Fibroblast of mammary gland (primary cell): Measurements from ENCODE around the gene SLIT1.

Source experiments
- DNase-seq: peaks from one replicate; pipeline ENCODE4 v3.0.0-alpha.2; 2010; ENCODE audit warnings: low read depth
- H3K4me3 ChIP-seq: 2 replicates; pipeline ENCODE4 v1.5.1; 2011; ENCODE audit warnings: low read depth, mild to moderate bottlenecking, low read length, moderate library complexity; ENCODE audit not compliant: control insufficient read depth
- TF ChIP-seq, protein P1 (sequence below): conservative IDR thresholded peaks from 2 replicates; pipeline ENCODE4 v1.5.1; 2011; ENCODE audit warnings: low read depth, low read length, inconsistent platforms; ENCODE audit not compliant: control insufficient read depth, insufficient read depth

SLIT1 gene

DNA sequence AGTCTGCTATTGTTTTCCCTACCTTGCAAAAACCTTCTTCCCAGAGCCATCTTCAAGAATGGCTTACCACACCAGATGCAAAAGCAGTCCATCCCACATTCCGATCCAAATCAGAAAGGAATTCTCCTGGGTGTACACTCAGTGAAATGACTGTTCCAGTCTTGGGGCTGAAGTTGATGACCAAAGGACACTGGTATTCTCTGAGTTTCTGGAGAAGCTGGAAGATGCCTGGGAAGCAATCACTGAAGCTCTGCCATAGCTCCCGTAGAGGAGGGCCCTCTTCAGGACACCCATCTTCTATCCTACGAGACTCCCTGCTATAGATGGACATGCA is 197.9 kb downstream of the SLIT1 start:
- DNase-seq = peak; percentile 20
- H3K4me3 ChIP-seq = no peak overlapping the region
- TF ChIP-seq, protein P1, sequence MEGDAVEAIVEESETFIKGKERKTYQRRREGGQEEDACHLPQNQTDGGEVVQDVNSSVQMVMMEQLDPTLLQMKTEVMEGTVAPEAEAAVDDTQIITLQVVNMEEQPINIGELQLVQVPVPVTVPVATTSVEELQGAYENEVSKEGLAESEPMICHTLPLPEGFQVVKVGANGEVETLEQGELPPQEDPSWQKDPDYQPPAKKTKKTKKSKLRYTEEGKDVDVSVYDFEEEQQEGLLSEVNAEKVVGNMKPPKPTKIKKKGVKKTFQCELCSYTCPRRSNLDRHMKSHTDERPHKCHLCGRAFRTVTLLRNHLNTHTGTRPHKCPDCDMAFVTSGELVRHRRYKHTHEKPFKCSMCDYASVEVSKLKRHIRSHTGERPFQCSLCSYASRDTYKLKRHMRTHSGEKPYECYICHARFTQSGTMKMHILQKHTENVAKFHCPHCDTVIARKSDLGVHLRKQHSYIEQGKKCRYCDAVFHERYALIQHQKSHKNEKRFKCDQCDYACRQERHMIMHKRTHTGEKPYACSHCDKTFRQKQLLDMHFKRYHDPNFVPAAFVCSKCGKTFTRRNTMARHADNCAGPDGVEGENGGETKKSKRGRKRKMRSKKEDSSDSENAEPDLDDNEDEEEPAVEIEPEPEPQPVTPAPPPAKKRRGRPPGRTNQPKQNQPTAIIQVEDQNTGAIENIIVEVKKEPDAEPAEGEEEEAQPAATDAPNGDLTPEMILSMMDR = no peak

DNA sequence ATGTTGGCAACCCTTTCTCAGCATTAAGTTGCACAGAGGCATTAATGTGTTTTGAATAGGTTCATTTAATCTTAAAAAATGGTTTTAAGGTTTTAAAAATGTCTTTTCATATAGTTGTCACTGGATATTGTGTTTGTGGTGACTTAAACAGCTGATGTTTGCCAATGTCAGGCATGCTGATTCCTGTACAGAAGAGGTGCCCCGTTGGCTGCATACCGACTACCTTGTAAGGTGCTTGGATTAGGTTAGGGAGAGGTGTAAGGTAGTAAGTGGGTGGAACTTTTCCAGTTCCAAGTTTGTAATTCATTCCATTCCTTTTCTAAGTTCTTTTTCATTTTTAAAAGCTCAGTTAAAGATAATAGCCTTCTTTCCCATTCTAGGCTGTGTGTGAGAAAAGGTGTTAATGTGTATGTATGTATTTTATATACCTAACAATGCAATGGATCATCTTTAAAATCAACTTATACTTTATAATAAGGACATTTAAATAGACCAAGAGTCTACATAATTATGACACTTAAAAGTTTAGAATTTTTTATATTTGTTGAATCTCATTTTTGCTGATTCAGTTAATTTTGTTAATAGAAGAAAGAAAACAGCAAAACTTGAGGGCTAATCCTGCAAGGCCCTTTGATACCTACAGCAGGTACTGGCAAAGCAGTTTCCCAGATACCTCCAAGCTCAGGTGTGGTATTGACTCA is 198.5 kb downstream of the SLIT1 start:
- no peak overlapping the region for H3K4me3 ChIP-seq
- TF ChIP-seq, protein P1 = no peak
- DNase-seq = no peak

DNA sequence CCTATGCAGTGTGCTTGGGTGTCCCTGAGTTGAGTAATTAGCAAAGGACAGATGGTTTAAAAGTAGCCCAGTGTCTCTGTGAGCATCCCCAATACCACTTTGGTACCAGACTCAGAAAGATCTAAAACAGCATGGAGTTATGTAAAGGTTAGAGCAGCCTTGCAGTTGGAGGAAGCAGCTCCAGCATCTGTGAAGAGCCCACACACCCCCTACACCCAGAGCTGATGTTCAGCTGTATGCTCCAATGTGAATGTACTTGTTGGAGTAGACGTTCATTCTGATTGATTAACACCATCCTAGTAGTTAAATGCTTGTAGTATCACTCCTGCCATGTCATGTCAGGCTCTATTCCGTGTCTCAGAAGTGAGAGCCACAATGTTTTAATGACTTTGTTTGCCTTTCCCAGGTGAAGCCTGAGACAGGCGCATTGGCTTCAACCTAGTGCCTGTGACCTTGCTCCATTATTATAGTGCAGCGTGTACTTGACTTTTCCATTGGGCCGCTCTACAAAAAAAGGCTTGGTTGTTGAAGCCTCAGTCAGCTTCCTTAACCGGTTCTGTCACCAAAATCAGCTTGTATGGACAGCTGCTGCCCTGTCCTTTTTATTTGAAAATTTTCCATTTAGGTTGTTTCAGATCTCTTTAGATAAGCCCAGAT is 199.4 kb downstream of the SLIT1 start:
- H3K4me3 ChIP-seq = no peak overlapping the region
- DNase-seq = no peak
- TF ChIP-seq, protein P1 = no peak

DNA sequence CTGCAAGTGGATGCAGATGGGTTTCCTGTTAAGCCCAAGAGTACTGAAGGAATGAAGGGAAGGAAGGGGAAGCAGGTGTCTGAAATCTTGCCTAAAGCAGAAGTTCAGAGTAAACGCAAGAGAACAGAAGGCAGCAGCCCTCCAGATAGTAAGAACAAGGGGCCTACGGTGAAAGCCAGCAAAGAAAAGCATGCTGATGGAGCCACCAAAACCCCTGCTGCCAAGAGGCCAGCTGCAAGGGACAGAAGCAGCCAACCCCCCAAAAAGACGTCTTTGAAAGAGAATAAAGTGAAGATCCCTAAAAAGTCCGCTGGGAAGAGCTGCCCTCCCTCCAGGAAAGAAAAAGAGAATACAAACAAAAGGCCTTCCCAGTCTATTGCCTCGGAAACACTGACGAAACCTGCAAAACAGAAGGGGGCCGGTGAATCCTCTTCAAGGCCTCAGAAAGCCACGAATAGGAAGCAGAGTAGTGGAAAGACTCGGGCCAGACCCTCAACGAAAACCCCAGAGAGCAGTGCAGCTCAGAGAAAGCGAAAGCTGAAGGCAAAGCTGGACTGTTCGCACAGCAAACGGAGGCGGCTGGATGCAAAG is 201.1 kb downstream of the SLIT1 start:
- no peak overlapping the region for H3K4me3 ChIP-seq
- DNase-seq = peak; percentile 8
- TF ChIP-seq, protein P1 = no peak

DNA sequence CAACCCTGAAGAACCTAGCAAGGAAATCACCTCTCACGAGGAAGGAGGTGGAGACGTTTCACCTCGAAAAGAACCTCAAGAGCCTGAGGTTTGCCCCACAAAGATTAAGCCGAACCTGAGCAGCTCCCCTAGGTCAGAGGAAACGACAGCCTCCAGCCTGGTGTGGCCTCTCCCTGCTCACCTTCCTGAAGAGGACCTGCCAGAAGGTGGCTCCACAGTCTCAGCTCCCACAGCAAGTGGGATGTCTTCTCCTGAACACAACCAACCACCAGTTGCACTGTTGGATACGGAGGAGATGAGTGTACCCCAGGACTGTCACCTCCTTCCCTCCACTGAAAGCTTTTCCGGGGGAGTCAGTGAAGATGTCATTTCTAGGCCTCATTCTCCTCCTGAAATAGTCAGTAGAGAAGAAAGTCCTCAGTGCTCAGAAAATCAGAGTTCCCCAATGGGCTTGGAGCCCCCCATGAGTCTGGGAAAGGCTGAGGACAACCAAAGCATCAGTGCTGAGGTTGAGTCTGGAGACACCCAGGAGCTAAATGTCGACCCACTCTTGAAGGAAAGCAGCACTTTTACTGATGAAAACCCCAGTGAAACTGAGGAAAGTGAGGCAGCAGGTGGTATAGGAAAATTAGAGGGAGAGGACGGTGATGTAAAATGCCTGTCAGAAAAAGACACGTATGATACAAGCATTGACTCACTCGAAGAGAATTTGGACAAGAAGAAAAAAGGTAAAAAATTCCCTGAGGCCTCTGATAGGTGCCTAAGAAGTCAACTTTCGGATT is 203.4 kb downstream of the SLIT1 start:
- TF ChIP-seq, protein P1 = no peak
- no peak for DNase-seq
- H3K4me3 ChIP-seq = no peak overlapping the region

DNA sequence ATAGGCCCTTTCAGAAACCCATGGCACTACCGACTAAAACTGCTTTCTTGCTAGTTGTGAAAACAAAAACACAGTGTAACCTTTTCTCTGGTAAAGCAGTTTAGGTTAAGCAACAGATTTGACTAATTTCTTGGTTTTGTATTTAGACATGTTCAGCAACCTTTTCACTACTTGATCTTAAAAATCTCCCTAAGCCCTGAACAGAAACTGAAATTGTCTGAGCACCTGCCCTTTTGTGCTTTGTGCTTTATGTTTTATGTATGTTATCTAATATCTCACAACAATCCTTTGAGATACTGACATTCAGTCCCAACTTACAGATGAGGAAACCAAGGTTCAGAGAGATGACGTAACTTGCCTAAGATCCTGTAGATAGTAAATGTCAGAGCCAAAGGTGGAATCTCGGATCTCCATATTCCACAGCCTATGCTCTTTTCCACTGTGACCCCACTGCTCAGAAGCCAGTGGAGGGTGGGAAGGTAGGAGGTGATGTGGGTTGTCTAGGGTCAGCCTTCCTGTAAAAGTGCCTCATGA is 207.1 kb downstream of the SLIT1 start:
- no peak for DNase-seq
- H3K4me3 ChIP-seq = no peak overlapping the region
- TF ChIP-seq, protein P1 = no peak
